PFSK-1 (cell line): ENCODE measurements around the gene CCDC117.

Experiments
- FOXP2 ChIP-seq: optimal IDR thresholded peaks from 2 replicates; pipeline ENCODE3; 2011; ENCODE audit warnings: borderline replicate concordance, control low read depth, inconsistent platforms; ENCODE audit not compliant: insufficient read depth; ENCODE audit errors: extremely low read length, extremely low read depth
- POLR2AphosphoS5 ChIP-seq: IDR thresholded peaks from 2 replicates; pipeline ENCODE4 v1.6.1; 2012; ENCODE audit warnings: low read depth, mild to moderate bottlenecking, control low read depth, low read length, moderate library complexity
- REST ChIP-seq, 2 experiments: IDR thresholded peaks; 2 replicates each; pipeline versions ENCODE4 v1.6.1 to v1.8.0; 2011 to 2012; ENCODE audit warnings: low read depth in 2 of 2, low read length in 2 of 2, control low read depth in 1 of 2, inconsistent platforms in 1 of 2, mild to moderate bottlenecking in 1 of 2, moderate library complexity in 1 of 2; ENCODE audit not compliant: insufficient read depth in 1 of 2
- SIN3A ChIP-seq: IDR thresholded peaks from 2 replicates; pipeline ENCODE4 v1.6.1; 2012; ENCODE audit warnings: mild to moderate bottlenecking, low read length, moderate library complexity, borderline replicate concordance; ENCODE audit not compliant: insufficient read depth
- TAF1 ChIP-seq: IDR thresholded peaks from 2 replicates; pipeline ENCODE4 v1.6.1; 2012; ENCODE audit warnings: low read length, control low read depth, borderline replicate concordance; ENCODE audit not compliant: insufficient read depth

The CCDC117 gene

DNA sequence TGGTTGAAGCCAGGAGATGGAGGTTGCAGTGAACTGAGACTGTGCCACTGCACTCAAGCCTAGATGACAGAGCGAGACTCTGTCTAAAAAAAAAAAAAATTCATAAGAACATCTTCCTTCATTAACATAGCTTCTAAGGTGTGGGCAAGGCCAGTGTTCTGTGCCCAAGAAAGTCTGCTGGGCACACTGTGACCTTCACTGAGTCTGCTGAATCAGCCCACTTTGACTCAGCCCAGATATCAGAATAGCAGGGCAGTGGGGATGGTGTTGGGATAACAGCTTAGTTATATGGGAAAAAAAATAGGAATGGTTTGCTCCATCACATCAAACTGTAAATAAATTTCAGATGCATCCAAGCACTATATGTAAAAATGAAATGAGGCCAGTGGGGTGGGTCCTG lies 60.2 kb downstream of the CCDC117 start:
- TF ChIP-seq POLR2AphosphoS5: no peak
- TF ChIP-seq REST (IDR thresholded peaks at IDR 0.05; ENCODE audit: insufficient read depth in 1 of 2, low read depth in 2 of 2, low read length in 2 of 2): no peak
- no peak for TF ChIP-seq FOXP2
- TF ChIP-seq SIN3A: no peak
- TF ChIP-seq TAF1: no peak

DNA sequence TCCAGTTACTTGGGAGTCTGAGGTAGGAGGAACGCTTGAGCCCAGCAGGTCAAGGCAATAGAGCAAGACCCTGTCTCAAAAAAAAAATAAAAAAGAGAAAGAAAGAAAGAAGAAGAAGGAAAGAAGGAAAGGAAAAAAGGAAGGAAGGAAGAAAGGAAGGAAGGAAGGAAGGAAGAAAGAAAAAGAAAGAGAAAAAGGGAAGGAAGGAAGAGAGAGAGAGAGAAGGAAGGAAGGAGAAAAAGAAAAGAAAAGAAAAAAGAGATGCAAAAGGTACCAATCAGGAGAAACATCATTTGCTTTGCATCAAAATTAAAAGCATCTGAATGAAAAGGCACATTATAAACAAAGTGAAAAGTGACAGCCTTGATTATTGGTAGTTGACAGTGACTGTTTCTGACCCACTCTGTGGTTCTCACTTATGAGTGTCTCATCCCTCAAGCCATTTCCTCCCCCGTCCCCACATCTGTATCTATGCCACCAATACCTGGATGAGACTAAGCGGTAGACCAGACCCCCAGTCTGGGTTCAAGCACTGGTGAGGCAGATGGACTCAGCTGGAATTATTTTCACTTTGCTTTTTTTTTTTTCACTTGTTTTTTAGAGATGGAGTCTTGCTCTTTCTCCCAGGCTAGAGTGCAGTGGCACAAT lies 60.9 kb downstream of the CCDC117 start:
- TF ChIP-seq SIN3A (no peak), REST (IDR thresholded peaks at IDR 0.05; ENCODE audit: insufficient read depth in 1 of 2, low read depth in 2 of 2, low read length in 2 of 2) (no peak), POLR2AphosphoS5 (no peak), TAF1 (no peak), FOXP2 (no peak)

GRCh38 chr22:28835630-28836189 lies 63.2 kb downstream of the CCDC117 start:
- TF ChIP-seq TAF1 (no peak), POLR2AphosphoS5 (no peak)

DNA sequence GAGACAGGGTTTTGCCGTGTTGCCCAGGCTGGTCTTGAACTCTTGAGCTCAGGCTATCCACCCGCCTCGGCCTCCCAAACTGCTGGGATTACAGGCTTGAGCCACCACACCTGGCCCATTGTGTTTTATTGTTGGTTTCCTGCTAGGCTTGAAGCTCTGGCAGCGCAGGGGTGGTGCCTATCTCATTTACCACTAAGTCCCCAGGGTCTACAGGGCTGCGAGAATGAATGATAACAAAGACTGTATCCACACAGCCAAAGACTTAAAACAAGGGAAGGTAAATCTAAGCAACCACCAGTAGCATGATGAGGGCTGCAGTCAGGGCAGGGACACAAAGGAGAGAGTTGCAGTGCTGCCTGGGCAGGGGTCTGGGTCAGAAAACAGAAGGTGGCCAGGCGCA lies 65.1 kb downstream of the CCDC117 start:
- TF ChIP-seq TAF1 (no peak), POLR2AphosphoS5 (no peak), REST (IDR thresholded peaks at IDR 0.05; ENCODE audit: insufficient read depth in 1 of 2, low read depth in 2 of 2, low read length in 2 of 2) (no peak), FOXP2 (no peak), SIN3A (no peak)
